Lower leg skin (tissue), 3 donors: Measurements from ENCODE around the gene COL27A1.

Source experiments
- CTCF ChIP-seq, 3 donors: fragments of 450-650 bp; IDR thresholded peaks; one replicate each; pipeline ENCODE4 v1.5.1; 2016; ENCODE audit warnings: antibody characterized with exemption in 3 of 3, mild to moderate bottlenecking in 3 of 3, moderate library complexity in 2 of 3
- POLR2A ChIP-seq, 2 donors: fragments of 450-650 bp; IDR thresholded peaks; one replicate each; pipeline ENCODE4 v1.6.1; 2016 to 2017; ENCODE audit warnings: antibody characterized with exemption in 2 of 2, mild to moderate bottlenecking in 1 of 2, moderate library complexity in 1 of 2

DNA sequence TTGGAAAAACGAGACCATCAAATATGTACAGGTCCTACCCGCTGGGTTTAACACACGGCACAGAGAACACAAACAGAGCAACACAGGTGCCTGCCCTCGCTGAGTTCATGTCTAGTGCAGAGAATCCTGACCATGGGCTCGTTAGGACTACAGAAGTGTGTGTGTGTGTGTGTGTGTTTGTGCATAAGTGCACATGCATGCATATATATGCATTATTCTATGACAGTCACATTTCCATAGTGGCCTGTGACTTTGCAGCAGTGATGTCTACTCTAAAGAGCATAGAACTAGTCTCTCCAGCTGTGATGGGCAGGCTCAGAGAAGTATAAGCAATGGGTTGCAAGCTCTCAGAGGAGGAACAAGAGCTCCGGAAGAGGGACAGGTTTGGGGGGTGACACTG is 202.0 kb downstream of the COL27A1 start:
- TF ChIP-seq CTCF (IDR thresholded peaks at IDR 0.05), result no peak
- no peak for TF ChIP-seq POLR2A (IDR thresholded peaks at IDR 0.05)
